Rectal smooth muscle tissue (tissue), 1 donor: Measurements from ENCODE around the gene HLCS.

Experiments used
- H3K27ac ChIP-seq: one replicate; pipeline ENCODE4 v1.7.0; 2013; ENCODE audit warnings: low read depth, low read length, inconsistent platforms
- H3K27me3 ChIP-seq: one replicate; pipeline ENCODE4 v1.7.0; 2013; ENCODE audit warnings: low read length; ENCODE audit not compliant: control insufficient read depth, insufficient read depth
- H3K36me3 ChIP-seq: one replicate; pipeline ENCODE4 v1.7.0; 2013; ENCODE audit warnings: low read length; ENCODE audit not compliant: control insufficient read depth, insufficient read depth
- H3K4me1 ChIP-seq: one replicate; pipeline ENCODE4 v1.7.0; 2013; ENCODE audit warnings: low read length; ENCODE audit not compliant: control insufficient read depth, insufficient read depth
- H3K4me3 ChIP-seq: one replicate; pipeline ENCODE4 v1.7.0; 2013; ENCODE audit warnings: low read length
- H3K9ac ChIP-seq: one replicate; pipeline ENCODE4 v1.7.0; 2013; ENCODE audit warnings: low read length

Gene HLCS

DNA sequence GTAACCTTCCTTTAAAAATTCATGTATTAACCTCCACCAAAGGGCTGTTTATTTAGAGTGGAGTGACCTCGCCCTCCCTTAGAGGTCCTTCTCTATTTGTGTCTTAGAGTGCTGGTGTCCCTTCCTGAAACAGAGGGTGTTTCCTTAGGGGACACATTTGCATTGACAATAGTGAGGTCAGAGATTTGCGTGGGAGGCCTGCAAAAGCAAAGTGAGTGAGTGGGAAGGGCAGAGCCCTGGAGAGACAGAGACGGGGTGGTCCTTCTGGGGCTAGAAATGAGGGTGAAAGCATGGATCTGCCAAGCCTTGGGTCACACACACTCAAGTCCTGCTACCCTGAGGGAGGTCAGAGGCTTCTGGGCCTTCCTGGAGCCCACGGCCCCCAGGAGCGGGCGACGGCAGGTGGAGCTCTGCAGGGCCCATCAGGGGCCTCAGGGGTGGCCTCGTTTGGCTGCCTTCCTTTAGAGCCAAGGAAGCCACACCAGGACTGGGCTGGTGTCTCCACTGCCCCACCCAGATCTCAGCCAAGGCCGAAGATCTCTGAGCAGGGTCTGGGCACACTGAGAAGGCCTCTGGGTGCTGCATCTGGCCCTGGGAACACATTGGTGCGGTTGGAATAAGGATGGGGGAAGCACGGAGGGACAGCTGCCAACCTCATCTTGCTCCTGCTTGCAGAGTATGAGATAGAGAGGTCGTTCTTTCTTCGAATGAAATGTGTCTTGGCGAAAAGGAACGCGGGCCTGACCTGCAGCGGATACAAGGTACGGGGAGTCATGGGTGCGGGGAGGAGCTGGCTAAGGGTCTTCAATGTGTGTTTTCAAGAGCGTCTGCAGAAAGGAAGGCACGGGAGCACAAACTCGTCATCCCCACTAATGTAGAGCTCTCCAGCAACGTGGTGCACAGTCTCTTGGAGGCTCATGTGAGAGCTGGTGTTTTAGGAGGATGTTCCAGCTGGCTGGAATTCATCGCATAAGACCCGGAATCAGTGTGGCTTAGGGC is 243.8 kb downstream of the HLCS start:
- Histone ChIP-seq H3K27me3 (no peaks in the 10 kb centered on the region), H3K36me3 (no peaks in the 10 kb centered on the region), H3K27ac (no peak overlapping the region), H3K4me3 (no peak overlapping the region), H3K9ac (no peak overlapping the region), H3K4me1 (no peaks in the 10 kb centered on the region)

DNA sequence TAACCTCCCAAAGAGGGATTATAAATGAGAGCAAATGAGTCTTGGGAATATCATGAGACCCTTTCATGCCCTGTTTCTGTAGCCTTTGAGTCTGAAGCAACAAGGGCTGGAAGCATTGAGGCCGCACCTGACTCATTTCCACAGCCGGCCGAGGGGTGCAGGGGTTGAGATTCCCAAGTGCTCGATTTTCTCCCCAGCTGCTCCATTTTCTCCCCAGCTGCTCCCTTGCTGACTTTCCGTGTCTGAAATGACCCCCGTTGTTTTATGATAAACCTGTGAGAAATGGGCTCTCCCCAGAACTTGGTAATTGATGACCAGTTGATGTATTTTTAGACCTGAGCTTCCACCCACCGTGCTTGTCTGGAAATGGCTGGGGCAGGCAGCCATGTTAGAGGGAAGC is 244.7 kb downstream of the HLCS start:
- H3K4me3 ChIP-seq, result no peak overlapping the region
- no peak overlapping the region for H3K9ac ChIP-seq
- no peaks in the 10 kb centered on the region for H3K36me3 ChIP-seq
- H3K27me3 ChIP-seq, result no peaks in the 10 kb centered on the region
- H3K4me1 ChIP-seq, result no peaks in the 10 kb centered on the region
- no peak overlapping the region for H3K27ac ChIP-seq

GRCh38 chr21:36719614-36720013 is 246.9 kb downstream of the HLCS start:
- Histone ChIP-seq H3K36me3 (no peaks in the 10 kb centered on the region), H3K27me3 (no peaks in the 10 kb centered on the region), H3K27ac (no peak overlapping the region)

GRCh38 chr21:36718951-36719501 is 247.4 kb downstream of the HLCS start:
- H3K27ac ChIP-seq, result no peak overlapping the region
- H3K4me3 ChIP-seq, result no peak overlapping the region
- H3K9ac ChIP-seq, result no peak overlapping the region
- no peaks in the 10 kb centered on the region for H3K27me3 ChIP-seq
- no peaks in the 10 kb centered on the region for H3K4me1 ChIP-seq
- no peaks in the 10 kb centered on the region for H3K36me3 ChIP-seq

More at GRCh38 chr21:36719614-36720013, 246.9 kb downstream of the HLCS start:
- no peak overlapping the region for H3K9ac ChIP-seq
- no peak overlapping the region for H3K4me3 ChIP-seq
- no peaks in the 10 kb centered on the region for H3K4me1 ChIP-seq

DNA sequence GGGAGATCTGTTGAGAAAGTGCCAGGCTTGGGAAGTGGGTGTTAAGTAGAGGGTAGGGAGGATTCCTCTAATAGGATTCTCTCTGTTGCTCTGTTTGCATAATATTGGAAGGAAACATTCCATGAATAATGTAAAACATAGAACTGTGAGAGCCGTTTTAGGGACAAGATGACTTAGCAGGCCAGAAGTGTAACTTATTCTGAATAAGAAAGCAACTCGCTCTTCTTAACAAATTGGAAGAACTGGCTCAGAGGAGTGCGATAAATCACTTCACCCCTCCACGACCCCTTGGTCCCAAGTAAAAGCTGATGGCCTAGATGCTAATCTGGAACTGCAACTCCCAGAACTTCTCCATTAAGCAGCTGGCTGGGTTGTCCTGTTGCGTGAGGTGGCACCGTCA is 248.5 kb downstream of the HLCS start:
- Histone ChIP-seq H3K4me3 (no peak overlapping the region), H3K27me3 (no peaks in the 10 kb centered on the region), H3K9ac (no peak overlapping the region), H3K27ac (no peak overlapping the region), H3K4me1 (no peaks in the 10 kb centered on the region), H3K36me3 (no peaks in the 10 kb centered on the region)

GRCh38 chr21:36716836-36717235 is 249.6 kb downstream of the HLCS start:
- Histone ChIP-seq H3K9ac (no peak overlapping the region), H3K36me3 (no peaks in the 10 kb centered on the region), H3K27me3 (peaks cover 8% of the 10 kb centered on the region)

GRCh38 chr21:36716387-36716786 is 250.1 kb downstream of the HLCS start:
- H3K9ac ChIP-seq, result no peak overlapping the region
- H3K4me1 ChIP-seq, result no peaks in the 10 kb centered on the region
- peaks cover 9% of the 10 kb centered on the region for H3K27me3 ChIP-seq
- H3K4me3 ChIP-seq, result no peak overlapping the region
- no peak overlapping the region for H3K27ac ChIP-seq
- H3K36me3 ChIP-seq, result no peaks in the 10 kb centered on the region

More at GRCh38 chr21:36716836-36717235, 249.6 kb downstream of the HLCS start:
- Histone ChIP-seq H3K4me3 (no peak overlapping the region), H3K4me1 (no peaks in the 10 kb centered on the region), H3K27ac (no peak overlapping the region)

DNA sequence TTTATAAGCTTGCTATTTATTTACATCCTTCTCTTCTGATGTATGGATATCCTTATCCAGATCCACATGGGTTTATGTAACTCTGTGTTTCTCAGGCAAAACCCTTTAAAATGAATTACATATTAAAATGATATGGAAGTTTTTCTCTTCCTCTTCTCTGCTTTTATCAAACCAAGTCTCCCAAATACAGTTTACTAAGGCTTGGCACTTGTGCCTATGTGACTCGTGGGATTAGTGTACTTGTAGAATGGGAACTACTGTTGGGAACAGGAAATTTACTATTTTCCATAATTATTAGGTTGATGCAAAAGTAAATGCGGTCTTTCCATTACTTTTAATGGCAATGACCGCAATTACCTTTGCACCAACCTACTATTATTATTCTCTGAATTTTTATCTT is 252.7 kb downstream of the HLCS start:
- no peak overlapping the region for H3K9ac ChIP-seq
- no peak overlapping the region for H3K27ac ChIP-seq
- no peaks in the 10 kb centered on the region for H3K4me1 ChIP-seq
- peaks cover 26% of the 10 kb centered on the region for H3K27me3 ChIP-seq
- H3K4me3 ChIP-seq, result no peak overlapping the region
- no peaks in the 10 kb centered on the region for H3K36me3 ChIP-seq

- no peaks in the 10 kb centered on the region for H3K4me1 ChIP-seq
- H3K27ac ChIP-seq, result no peak overlapping the region
- H3K9ac ChIP-seq, result no peak overlapping the region
- peaks cover 48% of the 10 kb centered on the region for H3K27me3 ChIP-seq
- no peaks in the 10 kb centered on the region for H3K36me3 ChIP-seq
- no peak overlapping the region for H3K4me3 ChIP-seq
Observed at GRCh38 chr21:36710729-36711048, 255.8 kb downstream of the HLCS start.

DNA sequence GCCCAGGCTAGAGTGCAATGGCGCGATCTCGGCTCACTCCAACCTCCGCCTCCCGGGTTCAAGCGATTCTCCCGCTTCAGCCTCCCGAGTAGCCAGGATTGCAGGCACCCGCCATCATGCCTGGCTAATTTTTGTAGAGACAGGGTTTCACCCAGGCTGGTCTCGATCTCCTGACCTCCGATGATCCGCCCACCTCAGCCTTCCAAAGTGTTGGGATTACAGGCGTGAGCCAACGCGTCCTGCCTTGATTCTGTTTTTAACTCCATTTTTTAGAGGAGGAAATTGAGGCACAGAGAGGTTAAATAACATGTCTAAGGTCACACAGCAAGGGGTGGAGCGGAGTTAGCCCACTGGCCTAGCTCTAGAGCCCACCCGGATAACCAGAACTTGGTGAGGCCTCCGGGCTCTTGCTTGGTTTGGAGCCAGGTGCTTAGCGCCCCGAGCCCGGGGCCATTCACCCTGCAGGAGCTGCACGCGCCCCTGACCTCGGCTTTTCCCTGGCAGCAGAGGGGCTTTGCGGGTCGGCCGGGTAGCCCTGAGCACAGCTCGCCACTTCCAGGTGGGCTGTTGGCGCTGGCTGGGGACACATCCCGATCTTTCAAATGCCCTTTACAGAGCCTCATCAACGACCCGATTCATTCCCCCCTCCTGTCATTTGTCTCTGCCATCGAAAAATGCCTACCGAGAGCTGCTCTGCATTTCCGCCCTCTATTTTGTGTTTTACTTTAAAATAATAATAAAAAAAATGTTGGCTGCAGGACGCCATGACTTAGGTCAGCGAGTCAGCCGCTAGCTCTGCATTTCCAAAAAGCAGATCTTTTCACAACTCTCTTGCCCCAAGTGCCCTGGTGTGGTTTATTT is 256.4 kb downstream of the HLCS start:
- Histone ChIP-seq H3K27me3 (peaks cover 54% of the 10 kb centered on the region), H3K4me1 (no peaks in the 10 kb centered on the region), H3K9ac (no peak overlapping the region), H3K27ac (no peak overlapping the region), H3K36me3 (no peaks in the 10 kb centered on the region), H3K4me3 (no peak overlapping the region)

- no peak overlapping the region for H3K4me3 ChIP-seq
- no peaks in the 10 kb centered on the region for H3K36me3 ChIP-seq
- H3K27ac ChIP-seq, result no peak overlapping the region
- H3K27me3 ChIP-seq, result peaks cover 62% of the 10 kb centered on the region
- H3K9ac ChIP-seq, result no peak overlapping the region
- no peaks in the 10 kb centered on the region for H3K4me1 ChIP-seq
Observed at GRCh38 chr21:36709030-36709867, 257.2 kb downstream of the HLCS start.
